SK-N-SH (cell line): ENCODE data around the gene CNFN. TPM values are rescaled to one million over a fixed set of nuclear protein-coding genes. Genes with fewer than 3 reads are reported as not detected.
A peak's percentile ranks its signal among the peaks of the same experiment; 100 is the strongest.

Experiments
- CTCF ChIA-PET: fragments of 300-600, 350-600 bp; formaldehyde crosslinking; extraction: SDS; loops from one replicate; lab custom pipeline; 2021; lab: Yijun Ruan, JAX
- POLR2A ChIA-PET: fragments of 350-600 bp; sonication (Branson Sonifier 250); formaldehyde crosslinking; extraction: SDS; loops from one replicate; lab custom pipeline; 2020; ENCODE audit warnings: antibody characterized with exemption, inconsistent platforms; lab: Yijun Ruan, JAX
- DNase-seq: peaks from one replicate; pipeline ENCODE4 v3.0.0; 2012
- H2AFZ ChIP-seq: fragments of 200-600 bp; sonication (generic); 2 replicates; pipeline ENCODE4 v1.8.1; 2016; ENCODE audit warnings: antibody characterized with exemption, mild to moderate bottlenecking, low read depth
- H3F3A ChIP-seq: fragments of 200-600 bp; sonication (generic); replicated peaks from 2 replicates; pipeline ENCODE3; 2016; ENCODE audit warnings: antibody characterized with exemption, mild to moderate bottlenecking; ENCODE audit not compliant: insufficient read depth
- H3K27ac ChIP-seq, 2 experiments: fragments of 200-500 bp in 1 of 2; fragments of 200-600 bp in 1 of 2; sonication (Bioruptor generic) in 1 of 2; sonication (generic), shearing (Covaris generic) in 1 of 2; 2 replicates each; pipeline versions ENCODE4 v1.5.1 to v1.6.1; 2014 to 2016; ENCODE audit warnings: low read depth in 2 of 2, inconsistent platforms in 1 of 2, low read length in 1 of 2, mild to moderate bottlenecking in 1 of 2, mixed read lengths in 1 of 2
- H3K27me3 ChIP-seq: fragments of 200-600 bp; sonication (generic), shearing (Covaris generic); 2 replicates; pipeline ENCODE4 v1.6.1; 2016; ENCODE audit warnings: mixed run types; ENCODE audit not compliant: insufficient read depth
- H3K36me3 ChIP-seq, 2 experiments: fragments of 200-500 bp in 1 of 2; fragments of 200-600 bp in 1 of 2; sonication (Bioruptor generic) in 1 of 2; sonication (generic) in 1 of 2; replicated peaks in 1 of 2; 2 replicates each; pipeline versions ENCODE3 to v1.5.1; 2014 to 2016; ENCODE audit warnings: low read length in 1 of 2, mild to moderate bottlenecking in 1 of 2; ENCODE audit not compliant: insufficient read depth in 2 of 2, control insufficient read depth in 1 of 2
- H3K4me1 ChIP-seq, 2 experiments: fragments of 200-500 bp in 1 of 2; fragments of 200-600 bp in 1 of 2; sonication (Bioruptor generic) in 1 of 2; sonication (generic), shearing (Covaris generic) in 1 of 2; 2 replicates each; pipeline versions ENCODE4 v1.5.1 to v1.6.1; 2014 to 2016; ENCODE audit warnings: low read depth in 1 of 2, low read length in 1 of 2, mixed run types in 1 of 2; ENCODE audit not compliant: insufficient read depth in 2 of 2, control insufficient read depth in 1 of 2
- H3K4me2 ChIP-seq: fragments of 200-600 bp; sonication (generic), shearing (Covaris generic); 2 replicates; pipeline ENCODE4 v1.6.1; 2017; ENCODE audit warnings: mixed run types
- H3K4me3 ChIP-seq, 2 experiments: fragments of 200-500 bp in 1 of 2; fragments of 200-600 bp in 1 of 2; sonication (Bioruptor generic) in 1 of 2; sonication (generic), shearing (Covaris generic) in 1 of 2; 2 replicates each; pipeline versions ENCODE4 v1.5.1 to v1.8.1; 2014 to 2016; ENCODE audit warnings: low read depth in 2 of 2, inconsistent platforms in 1 of 2, low read length in 1 of 2, mild to moderate bottlenecking in 1 of 2, mixed read lengths in 1 of 2, moderate library complexity in 1 of 2
- H3K79me2 ChIP-seq: fragments of 200-600 bp; sonication (generic); 2 replicates; pipeline ENCODE4 v1.8.1; 2017; ENCODE audit warnings: mild to moderate bottlenecking; ENCODE audit not compliant: insufficient read depth
- H3K9ac ChIP-seq: fragments of 200-600 bp; sonication (generic); 2 replicates; pipeline ENCODE4 v1.6.1; 2017; ENCODE audit warnings: mixed run types
- H3K9me2 ChIP-seq: fragments of 200-600 bp; sonication (generic); 2 replicates; pipeline ENCODE4 v1.6.1; 2017; ENCODE audit warnings: mixed run types
- H3K9me3 ChIP-seq: fragments of 200-600 bp; sonication (generic); 2 replicates; pipeline ENCODE4 v1.6.1; 2017; ENCODE audit warnings: mixed run types, mild to moderate bottlenecking, moderate library complexity
- H4K20me1 ChIP-seq: fragments of 200-600 bp; sonication (generic); 2 replicates; pipeline ENCODE4 v1.6.1; 2017; ENCODE audit warnings: mild to moderate bottlenecking, mixed run types; ENCODE audit not compliant: insufficient read depth
- CHD2 ChIP-seq: fragments of 150-350 bp; IDR thresholded peaks from 2 replicates; pipeline ENCODE4 v1.6.1; 2018; ENCODE audit warnings: low read length; ENCODE audit not compliant: partially characterized antibody
- CTCF ChIP-seq: fragments of 200-600 bp; sonication (generic); IDR thresholded peaks from 2 replicates; pipeline ENCODE4 v1.6.1; 2017; ENCODE audit warnings: antibody characterized with exemption, mild to moderate bottlenecking, moderate library complexity
- ELF1 ChIP-seq: IDR thresholded peaks from 2 replicates; pipeline ENCODE4 v1.4.0; 2012
- FOXJ3 ChIP-seq: sonication (generic); formaldehyde crosslinking; IDR thresholded peaks from 2 replicates; pipeline ENCODE4 v1.5.1; 2020; ENCODE audit warnings: mild to moderate bottlenecking, missing genetic modification reagents
- GABPA ChIP-seq: IDR thresholded peaks from 2 replicates; pipeline ENCODE4 v1.4.0; 2012; ENCODE audit warnings: low read depth, mild to moderate bottlenecking
- MAX ChIP-seq: IDR thresholded peaks from 2 replicates; pipeline ENCODE4 v1.4.0; 2012; ENCODE audit warnings: low read depth
- MXI1 ChIP-seq: IDR thresholded peaks from 2 replicates; pipeline ENCODE4 v1.6.1; 2012; ENCODE audit warnings: mild to moderate bottlenecking, low read depth, low read length, improper control_type of control experiment
- PBX3 ChIP-seq: IDR thresholded peaks from 2 replicates; pipeline ENCODE4; 2012
- RAD21 ChIP-seq: IDR thresholded peaks from 2 replicates; pipeline ENCODE4 v1.6.1; 2012; ENCODE audit warnings: mild to moderate bottlenecking, low read length
- RCOR1 ChIP-seq: fragments of 150-350 bp; IDR thresholded peaks from 2 replicates; pipeline ENCODE4 v1.6.1; 2017; ENCODE audit warnings: antibody characterized with exemption, low read length
- RXRA ChIP-seq: IDR thresholded peaks from 2 replicates; pipeline ENCODE4 v1.4.0; 2012; ENCODE audit warnings: low read depth, mild to moderate bottlenecking, borderline replicate concordance
- SIN3A ChIP-seq: IDR thresholded peaks from 2 replicates; pipeline ENCODE4 v1.6.1; 2012; ENCODE audit warnings: low read depth, mild to moderate bottlenecking, low read length, moderate library complexity, borderline replicate concordance
- SMC3 ChIP-seq: IDR thresholded peaks from 2 replicates; pipeline ENCODE4 v1.6.1; 2012; ENCODE audit warnings: low read depth, low read length, improper control_type of control experiment
- TAF1 ChIP-seq: IDR thresholded peaks from 2 replicates; pipeline ENCODE4 v1.6.1; 2012; ENCODE audit warnings: low read depth, mild to moderate bottlenecking, low read length, moderate library complexity, borderline replicate concordance
- TEAD4 ChIP-seq: IDR thresholded peaks from 2 replicates; pipeline ENCODE4 v1.4.0; 2012; ENCODE audit warnings: mild to moderate bottlenecking, borderline replicate concordance; ENCODE audit not compliant: insufficient read depth
- USF1 ChIP-seq: IDR thresholded peaks from 2 replicates; pipeline ENCODE4 v1.4.0; 2012; ENCODE audit warnings: low read depth, borderline replicate concordance
- USF2 ChIP-seq: fragments of 150-350 bp; IDR thresholded peaks from 2 replicates; pipeline ENCODE4 v1.6.1; 2017; ENCODE audit warnings: antibody characterized with exemption, low read length, low read depth, borderline replicate concordance
- YY1 ChIP-seq: IDR thresholded peaks from 2 replicates; pipeline ENCODE4 v1.4.0; 2012; ENCODE audit warnings: low read depth, mild to moderate bottlenecking
- WGBS: methylation state at CpG from one replicate; pipeline ENCODE4 v1.1.6; 2017; ENCODE audit warnings: low lambda C conversion rate; 5-methylcytosine and 5-hydroxymethylcytosine counted together
- polyA plus RNA-seq, 3 experiments: library from polyadenylated mRNA; depleted of rRNA; stranded (reverse); fragments of >200 nt; gene quantifications; 2 replicates each; pipeline ENCODE4 v1.2.3, GENCODE V29; 2012

The CNFN gene
- polyA plus RNA-seq, 1 of the 3 experiments (the other 2 are of a cell fraction) = 4.5 TPM

- TF ChIP-seq SIN3A = no peak
- TF ChIP-seq, all 33 proteins: peak for 0
Measured at GRCh38 chr19:42426643-42427042, 36.5 kb upstream of the CNFN start (continued).

- no peaks in the 10 kb centered on the region for H4K20me1 ChIP-seq
- CTCF ChIA-PET = interaction anchor here (0.8 to 2.8 kb wide), 7 partner anchors 10 to 27 kb away, joined by 3 to 23 read pairs (median 4); no protein-coding TSS in a partner anchor
- 81% methylated on average over 11 of the region's 13 CpGs for WGBS
- H3K79me2 ChIP-seq = no peaks in the 10 kb centered on the region
- no peak overlapping the region for H3K9ac ChIP-seq
- H3K36me3 ChIP-seq = no peaks in the 10 kb centered on the region
- no peaks in the 10 kb centered on the region for H3K9me2 ChIP-seq
- no peak overlapping the region for H3K4me3 ChIP-seq
- H2AFZ ChIP-seq = no peak overlapping the region
- peak; percentile 25 for DNase-seq
- no peak for TF ChIP-seq GABPA
- no peak for TF ChIP-seq RAD21
- TF ChIP-seq RXRA = no peak
- no peak for TF ChIP-seq CHD2
- no peak for TF ChIP-seq PBX3
- no peak for TF ChIP-seq YY1
- TF ChIP-seq ELF1 = no peak
- no peak for TF ChIP-seq CTCF
- no peak for TF ChIP-seq SMC3
- TF ChIP-seq TEAD4 = no peak
- TF ChIP-seq RCOR1 = no peak
- no peak for TF ChIP-seq MXI1
- TF ChIP-seq TAF1 = no peak
- no peak for TF ChIP-seq FOXJ3
- TF ChIP-seq USF2 = no peak
- no peak for TF ChIP-seq USF1
- TF ChIP-seq MAX = no peak
- POLR2A ChIA-PET = no interaction called here
- no peaks in the 10 kb centered on the region for H3K27me3 ChIP-seq
- no peaks in the 10 kb centered on the region for H3F3A ChIP-seq
- no peak overlapping the region for H3K4me2 ChIP-seq
- no peak overlapping the region for H3K27ac ChIP-seq
- H3K4me1 ChIP-seq = peaks cover 0 to 21% of the 10 kb centered on the region in 2 experiments; a peak in 1 of 4 replicates
- no peaks in the 10 kb centered on the region for H3K9me3 ChIP-seq
Measured at GRCh38 chr19:42424712-42425131, 34.6 kb upstream of the CNFN start.
